Transverse colon (tissue), 4 donors: ENCODE results near the gene CA12.

ENCODE experiments used
- POLR2AphosphoS5 ChIP-seq, 3 donors: sonication (generic); formaldehyde crosslinking; IDR thresholded peaks; one replicate each; pipeline ENCODE4 v1.6.1; 2016; ENCODE audit warnings: antibody characterized with exemption in 3 of 3
- TF ChIP-seq, protein P1 (sequence below), 5 experiments: fragments of 200-600 bp in 3 of 5; fragments of 450-650 bp in 2 of 5; sonication (generic) in 3 of 5; IDR thresholded peaks; 1 replicate in 2 of 5; 2 replicates in 3 of 5; pipeline ENCODE4 v1.5.1; 2016 to 2017; ENCODE audit warnings: antibody characterized with exemption in 5 of 5, inconsistent platforms in 3 of 5, mild to moderate bottlenecking in 2 of 5, moderate library complexity in 1 of 5

DNA sequence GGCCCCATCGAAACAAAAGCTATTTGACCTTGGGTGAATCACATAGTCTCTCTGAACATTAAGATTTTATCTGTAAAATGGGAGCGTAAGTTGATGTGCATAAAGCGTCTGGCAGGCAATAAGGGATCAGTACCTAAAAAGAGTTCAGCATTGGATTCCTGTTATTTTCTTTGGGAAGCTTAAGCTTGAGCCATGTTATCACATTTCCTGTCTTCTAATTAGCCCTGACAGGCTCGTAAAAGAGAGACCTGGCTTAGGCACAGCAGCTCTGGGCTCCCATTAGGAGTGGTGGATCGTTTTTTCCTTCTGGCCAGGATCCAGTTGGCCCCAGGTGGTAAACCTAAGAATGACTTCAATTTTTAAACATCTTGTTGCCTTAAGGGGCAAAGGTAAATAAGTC is 26.0 kb upstream of the CA12 start:
- no peak for TF ChIP-seq POLR2AphosphoS5 (IDR thresholded peaks at IDR 0.05)
- TF ChIP-seq, protein P1, sequence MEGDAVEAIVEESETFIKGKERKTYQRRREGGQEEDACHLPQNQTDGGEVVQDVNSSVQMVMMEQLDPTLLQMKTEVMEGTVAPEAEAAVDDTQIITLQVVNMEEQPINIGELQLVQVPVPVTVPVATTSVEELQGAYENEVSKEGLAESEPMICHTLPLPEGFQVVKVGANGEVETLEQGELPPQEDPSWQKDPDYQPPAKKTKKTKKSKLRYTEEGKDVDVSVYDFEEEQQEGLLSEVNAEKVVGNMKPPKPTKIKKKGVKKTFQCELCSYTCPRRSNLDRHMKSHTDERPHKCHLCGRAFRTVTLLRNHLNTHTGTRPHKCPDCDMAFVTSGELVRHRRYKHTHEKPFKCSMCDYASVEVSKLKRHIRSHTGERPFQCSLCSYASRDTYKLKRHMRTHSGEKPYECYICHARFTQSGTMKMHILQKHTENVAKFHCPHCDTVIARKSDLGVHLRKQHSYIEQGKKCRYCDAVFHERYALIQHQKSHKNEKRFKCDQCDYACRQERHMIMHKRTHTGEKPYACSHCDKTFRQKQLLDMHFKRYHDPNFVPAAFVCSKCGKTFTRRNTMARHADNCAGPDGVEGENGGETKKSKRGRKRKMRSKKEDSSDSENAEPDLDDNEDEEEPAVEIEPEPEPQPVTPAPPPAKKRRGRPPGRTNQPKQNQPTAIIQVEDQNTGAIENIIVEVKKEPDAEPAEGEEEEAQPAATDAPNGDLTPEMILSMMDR (IDR thresholded peaks at IDR 0.05) = no peak
